CD8-positive, alpha-beta memory T cell (primary cell): Measurements from ENCODE around the gene SGMS1. TPM values are rescaled to one million over a fixed set of nuclear protein-coding genes. Genes with fewer than 3 reads are reported as not detected.
A peak's percentile ranks its signal among the peaks of the same experiment; 100 is the strongest.

Experiments
- CTCF ChIA-PET: fragments of 350-600 bp; sonication (Branson Sonifier 250); formaldehyde crosslinking; loops from one replicate; lab custom pipeline; 2021; ENCODE audit warnings: antibody characterized with exemption; lab: Charles Lee
- POLR2A ChIA-PET: fragments of 350-600 bp; sonication (Branson Sonifier 250); formaldehyde crosslinking; loops from one replicate; lab custom pipeline; 2021; ENCODE audit warnings: antibody characterized with exemption; lab: Charles Lee
- DNase-seq, 5 donors: peaks; one replicate each; pipeline versions ENCODE4 v3.0.0 to v3.0.0-alpha.2; 2020 to 2022; ENCODE audit warnings: mixed read lengths in 1 of 5
- H3K27ac ChIP-seq: one replicate; pipeline ENCODE4 v1.7.0; 2013; ENCODE audit warnings: low read depth, mild to moderate bottlenecking, low read length, moderate library complexity
- H3K27me3 ChIP-seq: 2 replicates; pipeline ENCODE4 v1.7.0; 2013; ENCODE audit warnings: low read length, mild to moderate bottlenecking; ENCODE audit not compliant: insufficient read depth, poor library complexity, severe bottlenecking
- H3K36me3 ChIP-seq: 2 replicates; pipeline ENCODE4 v1.7.0; 2013; ENCODE audit warnings: mild to moderate bottlenecking, low read length, moderate library complexity; ENCODE audit not compliant: insufficient read depth
- H3K4me1 ChIP-seq: 2 replicates; pipeline ENCODE4 v1.7.0; 2013; ENCODE audit warnings: mild to moderate bottlenecking, low read length, moderate library complexity; ENCODE audit not compliant: insufficient read depth
- H3K4me3 ChIP-seq: 2 replicates; pipeline ENCODE4 v1.7.0; 2013; ENCODE audit warnings: mild to moderate bottlenecking, low read length
- H3K9me3 ChIP-seq: 2 replicates; pipeline ENCODE4 v1.7.0; 2013; ENCODE audit warnings: mild to moderate bottlenecking, low read length
- H3K27ac Mint-ChIP-seq, 8 donors: one replicate each; pipeline ENCODE4 v1.8.0; 2020 to 2021; ENCODE audit warnings: mixed read lengths in 8 of 8, mild to moderate bottlenecking in 6 of 8, inconsistent platforms in 3 of 8, moderate library complexity in 3 of 8
- H3K27me3 Mint-ChIP-seq, 2 donors: one replicate each; pipeline ENCODE4 v1.8.0; 2020 to 2021; ENCODE audit warnings: mixed read lengths in 2 of 2, mild to moderate bottlenecking in 1 of 2, moderate library complexity in 1 of 2
- H3K36me3 Mint-ChIP-seq, 3 donors: one replicate each; pipeline ENCODE4 v1.8.0; 2020 to 2021; ENCODE audit warnings: mixed read lengths in 3 of 3, inconsistent platforms in 1 of 3, mild to moderate bottlenecking in 1 of 3
- H3K4me1 Mint-ChIP-seq, 3 donors: one replicate each; pipeline ENCODE4 v1.8.0; 2020 to 2021; ENCODE audit warnings: mixed read lengths in 3 of 3, inconsistent platforms in 1 of 3, mild to moderate bottlenecking in 1 of 3
- H3K4me3 Mint-ChIP-seq, 7 donors: one replicate each; pipeline ENCODE4 v1.8.0; 2020 to 2021; ENCODE audit warnings: mixed read lengths in 7 of 7, mild to moderate bottlenecking in 6 of 7, moderate library complexity in 4 of 7, inconsistent platforms in 2 of 7
- H3K9me3 Mint-ChIP-seq, 5 donors: one replicate each; pipeline ENCODE4 v1.8.0; 2020 to 2022; ENCODE audit warnings: mixed read lengths in 5 of 5, mild to moderate bottlenecking in 3 of 5, moderate library complexity in 2 of 5, inconsistent platforms in 1 of 5
- polyA plus RNA-seq: library from polyadenylated mRNA; unstranded; fragments of 300-500 nt; fragmentation: Illumina TruSeq; gene quantifications from one replicate; pipeline ENCODE4 v1.2.3, GENCODE V29; 2021
- total RNA-seq, 2 experiments: library from RNA; stranded (reverse); gene quantifications; one replicate each; pipeline ENCODE4 v1.2.3, GENCODE V29; 2021

The SGMS1 gene
- total and polyA plus RNA-seq, 3 experiments from 2014 or later, result 11.3 to 14.5 (median 13.5) TPM

DNA sequence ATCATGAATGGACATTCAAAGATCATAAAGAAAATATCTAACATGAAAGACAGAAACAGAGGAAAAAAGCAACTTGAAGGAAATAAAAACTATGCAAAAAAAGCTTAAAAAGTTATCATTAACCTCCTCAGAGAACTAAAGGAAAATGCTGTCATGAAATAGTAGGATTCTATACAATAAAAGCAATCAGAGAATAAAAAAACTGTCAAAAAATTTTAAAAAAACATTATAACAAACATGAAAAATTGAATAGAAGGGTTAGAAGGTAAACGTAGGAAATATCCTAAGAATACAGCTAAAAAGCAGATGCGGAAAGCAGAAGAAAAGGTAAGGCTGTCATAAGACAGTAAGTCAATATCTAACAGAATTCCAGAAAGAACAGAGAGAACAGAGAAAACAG lies 44.8 kb downstream of the SGMS1 start:
- H3K27ac ChIP-seq, result peak overlapping the region; percentile 79
- no peaks in the 10 kb centered on the region for H3K27me3 ChIP-seq
- H3K4me1 ChIP-seq, result peaks cover 11% of the 10 kb centered on the region
- Mint-ChIP-seq H3K4me3 (no peak overlapping the region), H3K27ac (peak overlapping the region in 1 of 8 donors; percentile 9), H3K27me3 (peaks cover 0 to 2% of the 10 kb centered on the region in 2 donors), H3K4me1 (peaks cover 73 to 97% (median 96%) of the 10 kb centered on the region in 3 donors), H3K36me3 (peaks cover 0 to 7% (median 1%) of the 10 kb centered on the region in 3 donors), H3K9me3 (no peaks in the 10 kb centered on the region)
- ChIA-PET CTCF (no interaction called here), POLR2A (no interaction called here)
- no peak overlapping the region for H3K4me3 ChIP-seq
- no peak for DNase-seq
- H3K9me3 ChIP-seq, result no peaks in the 10 kb centered on the region
- no peaks in the 10 kb centered on the region for H3K36me3 ChIP-seq

DNA sequence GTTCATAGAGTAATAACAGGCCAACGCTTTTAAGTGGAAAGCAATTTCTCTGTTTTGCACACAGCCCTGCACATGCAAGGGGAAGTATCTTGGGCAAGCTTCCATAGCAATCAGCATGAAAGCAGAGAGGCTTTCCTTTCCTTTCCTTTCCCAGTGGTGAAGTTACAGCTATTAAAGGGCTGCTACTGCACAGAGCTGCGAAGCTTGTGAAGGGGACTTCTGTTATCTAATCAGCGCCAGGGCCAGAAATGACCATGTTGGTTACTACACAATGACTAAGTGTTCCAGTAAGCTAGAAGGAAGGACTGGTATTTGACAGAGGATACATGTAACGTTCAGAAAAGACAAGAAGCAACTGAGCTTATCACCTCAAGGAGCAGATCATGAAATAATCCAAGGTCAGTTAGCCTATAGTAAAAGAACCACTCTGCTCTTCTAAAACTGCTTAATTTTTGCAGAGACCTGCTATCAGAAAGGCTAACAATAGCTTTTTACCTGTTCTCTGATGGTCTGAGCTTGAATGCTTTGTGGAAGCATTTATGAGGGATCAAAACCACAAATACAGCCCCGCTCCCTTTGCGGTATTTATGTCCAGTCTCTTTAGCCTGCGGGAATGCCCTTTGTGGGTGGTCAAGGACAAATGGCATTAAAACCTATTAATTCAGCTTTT lies 45.9 kb downstream of the SGMS1 start:
- peaks cover 16% of the 10 kb centered on the region for H3K4me1 ChIP-seq
- H3K9me3 ChIP-seq, result no peaks in the 10 kb centered on the region
- Mint-ChIP-seq H3K27ac (peak overlapping the region in 1 of 8 donors; percentile 12), H3K9me3 (no peaks in the 10 kb centered on the region), H3K36me3 (peaks cover 0 to 4% (median 0%) of the 10 kb centered on the region in 3 donors), H3K4me3 (no peak overlapping the region), H3K27me3 (peaks cover 0 to 2% of the 10 kb centered on the region in 2 donors), H3K4me1 (peaks cover 77 to 98% (median 97%) of the 10 kb centered on the region in 3 donors)
- H3K4me3 ChIP-seq, result no peak overlapping the region
- H3K27ac ChIP-seq, result peak overlapping the region; percentile 79
- no peak for DNase-seq
- ChIA-PET CTCF (interaction anchor here (1.1 kb wide), 1 partner anchor 19 kb away, joined by 3 read pairs; no protein-coding TSS in a partner anchor), POLR2A (interaction anchor here (0.6 kb wide), 1 partner anchor 314 kb away, joined by 3 read pairs; no protein-coding TSS in a partner anchor)
- no peaks in the 10 kb centered on the region for H3K36me3 ChIP-seq
- no peaks in the 10 kb centered on the region for H3K27me3 ChIP-seq

DNA sequence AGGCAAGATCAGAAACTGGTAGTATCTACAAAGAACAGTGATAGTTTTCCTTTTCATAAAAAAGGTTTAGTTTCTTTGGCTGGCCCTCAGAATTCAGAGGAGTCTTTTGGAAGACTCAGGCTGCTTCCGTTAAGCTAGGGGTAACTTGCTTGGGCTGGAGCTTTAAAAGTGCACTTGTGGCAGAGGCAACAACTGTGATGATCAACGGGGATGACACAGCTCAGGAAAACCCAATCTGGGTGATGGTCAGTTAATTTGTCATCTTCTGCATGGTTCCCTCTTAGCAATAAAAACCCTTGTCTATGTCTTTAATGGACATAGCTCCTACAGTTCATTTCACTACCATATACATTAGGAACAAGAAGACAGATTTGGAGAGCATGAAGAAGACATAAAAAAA lies 46.7 kb downstream of the SGMS1 start:
- Histone ChIP-seq H3K4me3 (no peak overlapping the region), H3K27me3 (no peaks in the 10 kb centered on the region), H3K36me3 (no peaks in the 10 kb centered on the region), H3K27ac (peak overlapping the region; percentile 32), H3K4me1 (peaks cover 16% of the 10 kb centered on the region), H3K9me3 (no peaks in the 10 kb centered on the region)
- POLR2A ChIA-PET, result no interaction called here
- no peak overlapping the region for H3K4me3 Mint-ChIP-seq
- CTCF ChIA-PET, result interaction anchor here (1.1 to 1.4 kb wide), 2 partner anchors 19 to 24 kb away, joined by 3 to 4 read pairs; no protein-coding TSS in a partner anchor
- peaks cover 0 to 4% (median 0%) of the 10 kb centered on the region in 3 donors for H3K36me3 Mint-ChIP-seq
- H3K27me3 Mint-ChIP-seq, result peaks cover 0 to 2% of the 10 kb centered on the region in 2 donors
- H3K4me1 Mint-ChIP-seq, result peaks cover 74 to 98% (median 97%) of the 10 kb centered on the region in 3 donors
- H3K27ac Mint-ChIP-seq, result peak overlapping the region in 2 of 8 donors; percentile 8 to 18
- H3K9me3 Mint-ChIP-seq, result no peaks in the 10 kb centered on the region
- DNase-seq, result no peak

DNA sequence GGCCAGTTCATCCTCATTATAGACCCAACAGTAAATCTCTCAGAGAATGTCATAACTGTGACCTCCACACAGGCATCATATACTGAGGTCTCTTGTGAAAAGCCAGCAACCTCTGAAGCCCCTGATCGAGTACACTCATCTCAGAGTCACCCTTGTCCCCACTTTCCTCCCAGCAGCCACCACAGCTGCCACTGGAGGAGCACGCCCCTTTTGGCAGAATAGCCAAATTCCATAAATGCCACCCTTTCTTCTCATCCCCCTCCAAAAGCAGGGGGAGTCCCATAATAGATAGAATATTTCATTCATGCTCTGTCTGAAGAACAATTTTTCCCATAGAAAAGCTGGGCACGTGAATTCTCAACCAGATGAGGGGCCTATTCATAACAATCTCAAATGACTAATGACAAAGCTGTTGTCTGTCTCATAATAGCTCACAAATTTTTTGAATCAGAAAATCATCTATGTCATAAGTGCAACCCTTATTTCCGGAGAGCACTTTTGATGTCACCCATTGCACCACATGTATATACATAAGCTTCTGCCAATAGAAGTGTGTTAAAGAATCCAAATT lies 47.4 kb downstream of the SGMS1 start:
- Mint-ChIP-seq H3K9me3 (no peaks in the 10 kb centered on the region), H3K27me3 (peaks cover 0 to 2% of the 10 kb centered on the region in 2 donors), H3K36me3 (peaks cover 0 to 4% (median 0%) of the 10 kb centered on the region in 3 donors), H3K4me1 (peaks cover 74 to 95% (median 94%) of the 10 kb centered on the region in 3 donors), H3K4me3 (peak overlapping the region in 1 of 7 donors; percentile 33), H3K27ac (peak overlapping the region in 4 of 8 donors; percentile 0 to 48 (median 14))
- DNase-seq, result no peak
- no peaks in the 10 kb centered on the region for H3K9me3 ChIP-seq
- no peaks in the 10 kb centered on the region for H3K36me3 ChIP-seq
- peaks cover 10% of the 10 kb centered on the region for H3K4me1 ChIP-seq
- H3K4me3 ChIP-seq, result no peak overlapping the region
- CTCF ChIA-PET, result interaction anchor here (1.1 to 1.4 kb wide), 2 partner anchors 20 to 23 kb away, joined by 3 to 4 read pairs; no protein-coding TSS in a partner anchor
- no peak overlapping the region for H3K27ac ChIP-seq
- H3K27me3 ChIP-seq, result no peaks in the 10 kb centered on the region
- POLR2A ChIA-PET, result no interaction called here

DNA sequence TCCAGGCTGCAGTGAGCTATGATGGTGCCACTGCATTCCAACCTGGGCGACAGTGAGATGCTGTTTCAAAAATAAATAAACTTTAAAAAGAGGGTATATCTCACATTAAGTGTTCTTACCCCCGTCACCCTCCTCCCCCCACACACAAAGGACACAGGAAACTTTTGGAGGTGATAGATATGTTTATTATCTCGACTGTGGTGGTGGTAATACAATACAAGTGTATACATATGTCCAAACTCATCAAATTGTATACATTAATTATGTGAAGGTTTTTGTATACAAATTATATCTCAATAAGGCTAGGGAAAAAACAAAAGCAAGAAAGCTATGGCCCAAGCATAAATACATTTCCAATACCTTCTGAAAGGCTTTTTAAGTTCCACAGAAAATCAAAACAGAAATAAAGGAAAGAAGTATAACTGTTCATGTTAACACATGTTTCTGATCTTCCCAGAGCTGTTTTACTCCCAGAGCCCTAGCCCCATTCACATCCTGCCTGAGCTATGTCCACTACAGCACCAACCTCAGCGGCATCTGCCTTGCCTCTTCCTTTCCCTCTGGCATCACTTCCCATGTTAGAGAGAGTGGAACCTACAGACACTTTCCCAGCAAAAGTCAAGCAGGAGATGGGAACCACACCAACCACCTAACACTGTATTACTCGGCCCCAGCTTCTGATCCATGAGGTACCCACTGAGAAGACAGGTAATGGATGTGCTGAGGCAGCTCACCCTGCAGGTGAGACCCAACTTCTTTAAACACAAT lies 48.1 kb downstream of the SGMS1 start:
- ChIA-PET POLR2A (no interaction called here), CTCF (interaction anchor here (1.4 kb wide), 1 partner anchor 23 kb away, joined by 4 read pairs; no protein-coding TSS in a partner anchor)
- peak overlapping the region in 1 of 7 donors; percentile 33 for H3K4me3 Mint-ChIP-seq
- peaks cover 0 to 4% (median 0%) of the 10 kb centered on the region in 3 donors for H3K36me3 Mint-ChIP-seq
- Histone ChIP-seq H3K36me3 (no peaks in the 10 kb centered on the region), H3K4me1 (peaks cover 5% of the 10 kb centered on the region), H3K9me3 (no peaks in the 10 kb centered on the region), H3K27ac (no peak overlapping the region), H3K27me3 (no peaks in the 10 kb centered on the region), H3K4me3 (no peak overlapping the region)
- peak overlapping the region in 3 of 8 donors; percentile 0 to 48 (median 20) for H3K27ac Mint-ChIP-seq
- H3K9me3 Mint-ChIP-seq, result no peaks in the 10 kb centered on the region
- DNase-seq, result no peak
- H3K27me3 Mint-ChIP-seq, result peaks cover 0 to 2% of the 10 kb centered on the region in 2 donors
- H3K4me1 Mint-ChIP-seq, result peaks cover 67 to 91% (median 88%) of the 10 kb centered on the region in 3 donors

DNA sequence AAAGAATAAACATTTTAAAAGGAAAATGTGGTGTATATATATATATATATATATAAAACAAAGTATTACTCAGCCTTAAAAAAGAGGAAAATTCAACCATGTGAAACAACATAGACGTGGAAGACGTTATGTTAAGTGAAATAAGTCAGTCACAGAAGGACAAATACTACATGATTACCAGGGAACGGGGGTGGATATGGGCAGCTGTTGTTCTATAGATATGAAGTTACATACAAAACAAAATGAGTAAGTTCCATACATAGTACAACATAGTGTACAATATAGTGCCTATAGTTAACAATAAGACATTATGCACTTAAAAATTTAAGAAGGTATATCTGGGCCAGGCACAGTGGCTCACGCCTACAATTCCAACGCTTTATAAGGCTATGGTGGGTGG lies 48.8 kb downstream of the SGMS1 start:
- CTCF ChIA-PET, result no interaction called here
- no peak overlapping the region for H3K27ac Mint-ChIP-seq
- H3K36me3 ChIP-seq, result no peaks in the 10 kb centered on the region
- no peaks in the 10 kb centered on the region for H3K36me3 Mint-ChIP-seq
- POLR2A ChIA-PET, result no interaction called here
- no peaks in the 10 kb centered on the region for H3K9me3 ChIP-seq
- H3K27ac ChIP-seq, result no peak overlapping the region
- H3K4me1 ChIP-seq, result peaks cover 5% of the 10 kb centered on the region
- no peaks in the 10 kb centered on the region for H3K27me3 ChIP-seq
- H3K4me1 Mint-ChIP-seq, result peaks cover 62 to 90% (median 80%) of the 10 kb centered on the region in 3 donors
- no peaks in the 10 kb centered on the region for H3K27me3 Mint-ChIP-seq
- no peak overlapping the region for H3K4me3 ChIP-seq
- H3K4me3 Mint-ChIP-seq, result no peak overlapping the region
- DNase-seq, result no peak
- no peaks in the 10 kb centered on the region for H3K9me3 Mint-ChIP-seq

DNA sequence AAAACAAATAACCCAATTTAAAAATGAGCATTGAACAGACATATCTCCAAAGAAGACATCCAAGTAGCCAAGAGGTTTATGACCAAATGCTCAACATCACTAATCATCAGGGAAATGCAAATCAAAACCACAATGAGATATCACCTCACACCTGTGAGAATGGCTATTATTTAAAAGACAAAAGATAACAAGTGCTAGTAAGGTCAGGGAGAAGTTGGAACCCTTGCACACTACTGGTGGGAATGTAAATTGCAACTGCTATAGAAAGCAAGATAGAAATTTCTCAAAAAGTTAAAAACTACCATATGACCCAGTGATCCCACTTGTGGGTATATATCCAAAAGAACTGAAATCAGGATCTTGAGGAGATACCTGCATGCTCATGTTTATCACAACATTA lies 49.5 kb downstream of the SGMS1 start:
- no peak overlapping the region for H3K4me3 Mint-ChIP-seq
- Histone ChIP-seq H3K27ac (no peak overlapping the region), H3K9me3 (no peaks in the 10 kb centered on the region), H3K36me3 (no peaks in the 10 kb centered on the region), H3K4me3 (no peak overlapping the region), H3K4me1 (peaks cover 5% of the 10 kb centered on the region), H3K27me3 (no peaks in the 10 kb centered on the region)
- POLR2A ChIA-PET, result no interaction called here
- no peak for DNase-seq
- H3K27me3 Mint-ChIP-seq, result no peaks in the 10 kb centered on the region
- H3K9me3 Mint-ChIP-seq, result no peaks in the 10 kb centered on the region
- no peak overlapping the region for H3K27ac Mint-ChIP-seq
- peaks cover 56 to 88% (median 74%) of the 10 kb centered on the region in 3 donors for H3K4me1 Mint-ChIP-seq
- CTCF ChIA-PET, result interaction anchor here (1.4 kb wide), 1 partner anchor 11 kb away, joined by 3 read pairs; no protein-coding TSS in a partner anchor
- H3K36me3 Mint-ChIP-seq, result no peaks in the 10 kb centered on the region
